Smooth muscle cell of the coronary artery (primary cell): ENCODE results near the gene F5. TPM values are rescaled to one million over a fixed set of nuclear protein-coding genes. Genes with fewer than 3 reads are reported as not detected.

Experiments
- total RNA-seq: library from RNA; depleted of rRNA; stranded (reverse); fragments of >200 nt; gene quantifications from 2 replicates; pipeline ENCODE4 v1.2.3, GENCODE V29; 2014; ENCODE audit warnings: low replicate concordance

Gene F5
- total RNA-seq, result under 0.01 TPM in 1 of 2 replicates, not detected in the other

DNA sequence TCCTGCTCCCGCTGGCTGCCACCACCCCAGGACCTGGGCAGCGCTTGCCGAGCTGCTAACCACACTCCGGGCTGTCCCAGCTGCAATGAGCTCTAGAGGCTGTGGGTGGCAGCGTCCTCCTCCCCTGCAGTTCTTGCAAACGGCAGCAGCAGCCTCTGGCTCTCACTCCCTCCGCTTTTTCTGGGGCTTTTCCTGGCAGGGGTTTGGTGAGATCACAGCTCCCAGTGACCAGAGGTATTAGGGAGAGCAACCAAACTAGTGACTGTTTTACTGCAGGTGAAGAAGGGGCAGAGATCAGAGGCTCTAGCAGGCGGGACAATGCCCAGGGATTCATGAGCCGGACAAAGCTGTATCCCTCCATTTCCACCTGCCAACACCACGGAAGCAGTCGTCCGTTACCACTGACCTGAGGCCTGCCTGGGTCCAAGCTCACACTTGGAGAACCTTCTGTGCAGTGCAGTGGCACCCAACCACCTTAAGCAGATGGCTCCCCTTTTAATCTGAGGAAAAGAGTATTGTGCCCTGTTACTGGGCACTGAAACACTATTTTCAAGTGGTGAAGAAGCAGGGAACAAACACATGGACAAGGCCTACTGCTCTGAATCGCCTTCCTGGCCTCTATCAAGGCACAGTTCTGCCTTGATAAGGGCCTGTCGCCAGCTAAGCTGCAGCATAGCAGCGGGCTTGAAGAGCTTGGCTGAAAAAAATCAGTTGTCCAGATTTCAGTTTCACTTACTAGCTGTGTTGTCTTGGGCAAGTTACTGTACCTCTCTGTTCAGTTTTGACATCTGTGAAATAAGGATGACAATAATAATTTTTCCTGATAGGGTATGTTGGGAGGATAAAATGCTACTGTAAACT is at the start of gene F5:
Gene F5, minus strand, starts transcription at position 87 of the 861 bp plus-strand sequence. CDS start 95 bp downstream, outside the sequence.

DNA sequence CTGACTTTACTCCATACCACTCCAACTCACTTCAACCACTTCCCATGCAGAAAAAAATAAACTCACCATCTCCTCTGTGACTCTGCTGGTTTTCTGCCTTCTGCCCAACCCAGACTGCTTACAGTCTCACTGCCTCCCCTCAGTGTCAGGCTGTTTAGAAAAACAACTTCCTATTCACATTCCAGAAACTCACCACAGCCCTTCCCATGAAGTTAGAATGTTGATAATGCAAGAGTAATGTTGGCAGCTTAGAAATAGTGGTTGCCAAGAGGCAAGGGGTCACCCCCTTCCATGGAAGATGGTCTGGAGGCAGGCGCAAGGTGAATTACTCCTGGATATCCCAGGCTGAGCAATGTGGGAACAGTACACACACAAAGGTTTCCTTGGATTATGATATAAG is 43.7 kb upstream of the F5 start, which contains the start of gene SELP:
Gene SELP, minus strand, starts transcription at position 119 of the 400 bp plus-strand sequence. Its CDS starts 50 bp downstream, at position 69.

DNA sequence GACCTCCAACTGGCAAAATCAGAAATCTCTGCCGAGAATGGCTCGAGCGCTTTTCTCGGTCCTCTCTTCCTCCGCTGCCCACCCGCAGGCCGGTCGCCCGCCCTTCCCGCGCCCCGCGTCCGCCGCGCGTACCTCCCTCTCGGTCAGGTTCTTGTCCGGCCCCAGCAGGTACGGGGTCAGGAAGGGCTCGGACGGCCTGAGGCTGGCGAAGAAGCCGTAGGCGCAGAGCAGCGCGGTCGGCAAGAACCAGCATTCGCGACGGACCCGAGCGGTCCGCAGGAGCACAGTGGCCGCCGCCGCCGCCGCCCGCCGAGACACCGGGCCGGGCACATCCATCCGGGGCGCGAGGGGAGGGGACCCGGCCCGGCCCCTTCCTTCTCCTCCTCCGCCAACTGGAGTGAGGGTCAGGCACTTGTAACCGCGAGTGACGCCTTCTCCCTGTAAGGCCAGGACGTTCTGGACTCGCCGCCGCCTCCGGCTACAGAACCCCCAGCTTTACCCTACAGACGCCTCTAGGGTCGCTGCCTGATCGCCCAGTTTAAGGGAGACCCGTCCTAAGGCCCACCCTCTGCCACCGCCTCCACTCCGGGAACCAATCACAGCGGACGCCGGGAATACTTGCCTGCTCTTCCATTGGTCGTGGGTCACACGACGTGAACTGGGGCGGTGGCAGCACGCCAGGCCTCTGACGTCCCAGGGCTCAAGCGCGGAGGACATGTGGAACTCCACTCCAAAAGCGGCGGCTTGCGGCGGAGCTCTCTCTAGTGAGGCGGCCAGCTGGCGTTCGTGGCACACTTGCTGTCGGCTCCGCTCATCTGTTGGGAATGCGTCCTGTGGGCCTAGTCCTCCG is 100.6 kb downstream of the F5 start, which contains the start of gene SLC19A2:
Gene SLC19A2, minus strand, starts transcription at position 514 of the 850 bp plus-strand sequence. Its CDS starts 178 bp downstream, at position 336.

Other genes with a start within 250 kb of the F5 start
- gene NME7, start 218.7 kb downstream of the F5 start, total RNA-seq, result 17.3 and 18.3 TPM in 2 replicates
- 10.4 and 20.1 TPM in 2 replicates for gene BLZF1, start 218.3 kb downstream of the F5 start, total RNA-seq
- 0.38 TPM in 1 of 2 replicates, not detected in the other for gene CCDC181, start 159.0 kb downstream of the F5 start, total RNA-seq
- gene SLC19A2, start 100.5 kb downstream of the F5 start, total RNA-seq, result 6.8 and 11.0 TPM in 2 replicates
- gene SELP, start 43.6 kb upstream of the F5 start, total RNA-seq, result 1.7 TPM in 1 of 2 replicates, not detected in the other
- 2.3 TPM in 1 of 2 replicates, not detected in the other for gene SELL, start 125.1 kb upstream of the F5 start, total RNA-seq
- 0.45 TPM in 1 of 2 replicates, not detected in the other for gene SELE, start 147.6 kb upstream of the F5 start, total RNA-seq
- 2.1 and 6.9 TPM in 2 replicates for gene METTL18, start 208.4 kb upstream of the F5 start, total RNA-seq